ENCODE results near the gene PSMF1. TPM values are rescaled to one million over a fixed set of nuclear protein-coding genes. Genes with fewer than 3 reads are reported as not detected.

PSMF1 gene
- total and polyA plus RNA-seq, 2 of the 13 experiments (the other 11 are each of a cell fraction or from before 2014, with no cell fraction given) = 82.5 to 86.0 TPM

- TF ChIP-seq FOXA1 (IDR thresholded peaks at IDR 0.05) = no peak
- TF ChIP-seq FOXA1 (CRISPR knock-in tag; IDR thresholded peaks at IDR 0.05) = peak; percentile 75
- TF ChIP-seq POLR2AphosphoS2 (IDR thresholded peaks at IDR 0.05; ENCODE audit: low read depth, low read length) = no peak
- peak; percentile 78 for TF ChIP-seq RARA (CRISPR knock-in tag; IDR thresholded peaks at IDR 0.05)
- peak; percentile 91; the same call in 1 of the 2 replicates for TF ChIP-seq ZNF468 (CRISPR knock-in tag; IDR thresholded peaks at IDR 0.05)
- TF ChIP-seq USF2 (IDR thresholded peaks at IDR 0.05; ENCODE audit: low read depth, low read length) = no peak
- peak; percentile 71; the same call in 1 of the 2 replicates for TF ChIP-seq USF2 (CRISPR knock-in tag; IDR thresholded peaks at IDR 0.05; ENCODE audit: borderline replicate concordance)
- TF ChIP-seq MAFK (conservative IDR thresholded peaks at IDR 0.05 in 1 of 2, IDR thresholded peaks at IDR 0.05 in 1 of 2; ENCODE audit: low read length in 2 of 2) = peak; percentile 10 to 28; a peak in 3 of 4 replicates
- peak; percentile 77; the same call in 1 of the 2 replicates for TF ChIP-seq CHCHD3 (CRISPR knock-in tag; IDR thresholded peaks at IDR 0.05)
- peak; percentile 94 for TF ChIP-seq ZBTB38 (CRISPR knock-in tag; IDR thresholded peaks at IDR 0.05)
- TF ChIP-seq ZNF160 (CRISPR knock-in tag; IDR thresholded peaks at IDR 0.05) = peak; percentile 98
- TF ChIP-seq FOXC1 (CRISPR knock-in tag; IDR thresholded peaks at IDR 0.05; ENCODE audit: borderline replicate concordance) = peak; percentile 97; the same call in 1 of the 2 replicates
- peak; percentile 66 for TF ChIP-seq ZNF644 (CRISPR knock-in tag; IDR thresholded peaks at IDR 0.05; ENCODE audit: low read depth)
- 0 out of 2 replicates have a peak, but pooled peaks have one; percentile 44 for TF ChIP-seq CENPBD1 (CRISPR knock-in tag; IDR thresholded peaks at IDR 0.05; ENCODE audit: borderline replicate concordance, low read depth)
- peak; percentile 77; the same call in 1 of the 2 replicates for TF ChIP-seq ZNF740 (CRISPR knock-in tag; IDR thresholded peaks at IDR 0.05)
- TF ChIP-seq HIVEP1 (CRISPR knock-in tag; IDR thresholded peaks at IDR 0.05) = peak; percentile 99
- TF ChIP-seq HMG20B (CRISPR knock-in tag; conservative IDR thresholded peaks at IDR 0.05) = peak; percentile 90
- TF ChIP-seq HOXA7 (CRISPR knock-in tag; IDR thresholded peaks at IDR 0.05) = no peak
- TF ChIP-seq HNF1B (CRISPR knock-in tag; IDR thresholded peaks at IDR 0.05) = peak; percentile 87
- peak; percentile 48 for TF ChIP-seq ZFP36 (IDR thresholded peaks at IDR 0.05; ENCODE audit: borderline replicate concordance, low read depth, low read length, partially characterized antibody)
- peak; percentile 99 for TF ChIP-seq KDM4B (CRISPR knock-in tag; IDR thresholded peaks at IDR 0.05)
- peak; percentile 99 for TF ChIP-seq SALL2 (CRISPR knock-in tag; IDR thresholded peaks at IDR 0.05)
- peak; percentile 87 for TF ChIP-seq RCOR2 (CRISPR knock-in tag; IDR thresholded peaks at IDR 0.05)
- TF ChIP-seq ZC3H13 (CRISPR knock-in tag; IDR thresholded peaks at IDR 0.05) = peak; percentile 83
- TF ChIP-seq NR0B2 (CRISPR knock-in tag; IDR thresholded peaks at IDR 0.05) = peak; percentile 82; the same call in 1 of the 2 replicates
- peak; percentile 95 for TF ChIP-seq ZNF317 (CRISPR knock-in tag; IDR thresholded peaks at IDR 0.05)
Observed at GRCh38 chr20:1118336-1119127, at the start of gene PSMF1 (continued).
